ENCODE results near the gene CAMTA1. TPM values are rescaled to one million over a fixed set of nuclear protein-coding genes. Genes with fewer than 3 reads are reported as not detected.

The CAMTA1 gene
- total RNA-seq, 2 experiments from 2014 or later: 43.9 to 73.3 TPM

- Histone ChIP-seq H3K4me3 (ENCODE audit: low read depth, low read length, poor library complexity, severe bottlenecking) (no peak overlapping the region), H3K27ac (ENCODE audit: low read depth, low read length, poor library complexity, severe bottlenecking) (no peak overlapping the region), H2AFZ (ENCODE audit: low read length) (no peak overlapping the region), H3K9me3 (ENCODE audit: low read length) (no peaks in the 10 kb centered on the region), H4K20me1 (ENCODE audit: insufficient read depth, low read length) (no peaks in the 10 kb centered on the region), H3K9me2 (ENCODE audit: insufficient read depth, low read length) (no peaks in the 10 kb centered on the region), H3K79me2 (ENCODE audit: insufficient read depth, low read depth, low read length) (no peaks in the 10 kb centered on the region), H3K36me3 (ENCODE audit: insufficient read depth, low read length) (no peaks in the 10 kb centered on the region), H3K4me2 (ENCODE audit: low read length) (no peak overlapping the region), H3K4me1 (ENCODE audit: insufficient read depth, low read length, poor library complexity, severe bottlenecking) (no peaks in the 10 kb centered on the region)
- no peak for DNase-seq (ENCODE audit: low spot score)
- no TSS peak for BruUV-seq (replicated peaks)
- POLR2A ChIA-PET: no interaction called here
- intact Hi-C loops (cut with micrococcal nuclease; ENCODE audit: unreplicated experiment): no loop called here
- CTCF ChIA-PET (ENCODE audit: unreplicated experiment): no interaction called here
- no peak for TF ChIP-seq EZH2phosphoT487 (IDR thresholded peaks at IDR 0.05; ENCODE audit: borderline replicate concordance, low read depth, low read length)
- no peak for TF ChIP-seq CTCF (conservative IDR thresholded peaks at IDR 0.05; ENCODE audit: low read length)
Measured at GRCh38 chr1:7628273-7628672, 843.0 kb downstream of the CAMTA1 start.

- H3K4me3 ChIP-seq (ENCODE audit: low read depth, low read length, poor library complexity, severe bottlenecking): no peak overlapping the region
- no peak overlapping the region for H3K4me2 ChIP-seq (ENCODE audit: low read length)
- no TSS peak for BruUV-seq (replicated peaks)
- no peaks in the 10 kb centered on the region for H3K79me2 ChIP-seq (ENCODE audit: insufficient read depth, low read depth, low read length)
- TF ChIP-seq CTCF (conservative IDR thresholded peaks at IDR 0.05; ENCODE audit: low read length): no peak
- TF ChIP-seq EZH2phosphoT487 (IDR thresholded peaks at IDR 0.05; ENCODE audit: borderline replicate concordance, low read depth, low read length): no peak
- H3K9me2 ChIP-seq (ENCODE audit: insufficient read depth, low read length): no peaks in the 10 kb centered on the region
- ChIA-PET POLR2A (no interaction called here), CTCF (ENCODE audit: unreplicated experiment) (no interaction called here)
- no peak overlapping the region for H3K27ac ChIP-seq (ENCODE audit: low read depth, low read length, poor library complexity, severe bottlenecking)
- DNase-seq (ENCODE audit: low spot score): no peak
- no peaks in the 10 kb centered on the region for H3K36me3 ChIP-seq (ENCODE audit: insufficient read depth, low read length)
- H3K9me3 ChIP-seq (ENCODE audit: low read length): no peaks in the 10 kb centered on the region
- intact Hi-C loops (cut with micrococcal nuclease; ENCODE audit: unreplicated experiment): no loop called here
- H3K4me1 ChIP-seq (ENCODE audit: insufficient read depth, low read length, poor library complexity, severe bottlenecking): no peaks in the 10 kb centered on the region
- H2AFZ ChIP-seq (ENCODE audit: low read length): no peak overlapping the region
- no peaks in the 10 kb centered on the region for H4K20me1 ChIP-seq (ENCODE audit: insufficient read depth, low read length)
Measured at GRCh38 chr1:7629011-7629410, 843.8 kb downstream of the CAMTA1 start.

GRCh38 chr1:7629465-7630195 lies 844.4 kb downstream of the CAMTA1 start:
- TF ChIP-seq CTCF (conservative IDR thresholded peaks at IDR 0.05; ENCODE audit: low read length): no peak
- TF ChIP-seq EZH2phosphoT487 (IDR thresholded peaks at IDR 0.05; ENCODE audit: borderline replicate concordance, low read depth, low read length): no peak
- Histone ChIP-seq H3K9me3 (ENCODE audit: low read length) (no peaks in the 10 kb centered on the region), H3K36me3 (ENCODE audit: insufficient read depth, low read length) (no peaks in the 10 kb centered on the region), H3K4me1 (ENCODE audit: insufficient read depth, low read length, poor library complexity, severe bottlenecking) (no peaks in the 10 kb centered on the region), H3K27ac (ENCODE audit: low read depth, low read length, poor library complexity, severe bottlenecking) (no peak overlapping the region), H2AFZ (ENCODE audit: low read length) (no peak overlapping the region), H3K4me2 (ENCODE audit: low read length) (no peak overlapping the region), H4K20me1 (ENCODE audit: insufficient read depth, low read length) (no peaks in the 10 kb centered on the region), H3K4me3 (ENCODE audit: low read depth, low read length, poor library complexity, severe bottlenecking) (no peak overlapping the region), H3K9me2 (ENCODE audit: insufficient read depth, low read length) (no peaks in the 10 kb centered on the region), H3K79me2 (ENCODE audit: insufficient read depth, low read depth, low read length) (no peaks in the 10 kb centered on the region)
- no peak for DNase-seq (ENCODE audit: low spot score)
- no TSS peak for BruUV-seq (replicated peaks)
- CTCF ChIA-PET (ENCODE audit: unreplicated experiment): interaction anchor here (0.6 kb wide), 1 partner anchor 1363 kb away, joined by 7 read pairs; no protein-coding TSS in a partner anchor
- intact Hi-C loops (cut with micrococcal nuclease; ENCODE audit: unreplicated experiment): no loop called here
- POLR2A ChIA-PET: no interaction called here
